HepG2 (cell line): ENCODE results near the gene HS3ST3B1. TPM values are rescaled to one million over a fixed set of nuclear protein-coding genes. Genes with fewer than 3 reads are reported as not detected.

Experiments
- ATF2 ChIP-seq: sonication (generic); formaldehyde crosslinking; IDR thresholded peaks from 2 replicates; pipeline ENCODE4 v1.4.0; 2020; ENCODE audit warnings: missing genetic modification reagents
- BORCS8-MEF2B ChIP-seq: sonication (generic); formaldehyde crosslinking; IDR thresholded peaks from 2 replicates; pipeline ENCODE4 v1.8.0; 2022; ENCODE audit warnings: mild to moderate bottlenecking, missing genetic modification reagents
- BRD4 ChIP-seq: sonication (generic); formaldehyde crosslinking; IDR thresholded peaks from 2 replicates; pipeline ENCODE4 v1.4.0; 2020; ENCODE audit warnings: missing genetic modification reagents
- CBX5 ChIP-seq: sonication (generic); formaldehyde crosslinking; IDR thresholded peaks from 2 replicates; pipeline ENCODE4 v1.4.0; 2020; ENCODE audit warnings: missing genetic modification reagents, borderline replicate concordance
- DR1 ChIP-seq: sonication (generic); formaldehyde crosslinking; IDR thresholded peaks from 2 replicates; pipeline ENCODE4 v1.8.0; 2021; ENCODE audit warnings: mild to moderate bottlenecking, missing genetic modification reagents, inconsistent platforms
- FOXA3 ChIP-seq: IDR thresholded peaks from 2 replicates; pipeline ENCODE4 v1.6.1; 2016; ENCODE audit warnings: missing genetic modification reagents, missing compliant biosample characterization
- GTF3A ChIP-seq: sonication (generic); formaldehyde crosslinking; conservative IDR thresholded peaks from 2 replicates; pipeline ENCODE4 v1.4.0; 2020; ENCODE audit warnings: mild to moderate bottlenecking, missing genetic modification reagents
- HOXA5 ChIP-seq: sonication (generic); formaldehyde crosslinking; IDR thresholded peaks from 2 replicates; pipeline ENCODE4 v1.4.0; 2020; ENCODE audit warnings: missing genetic modification reagents
- MEF2D ChIP-seq: sonication (generic); formaldehyde crosslinking; IDR thresholded peaks from 2 replicates; pipeline ENCODE4 v1.5.1; 2020; ENCODE audit warnings: mild to moderate bottlenecking, missing genetic modification reagents
- NFATC3 ChIP-seq: sonication (generic); formaldehyde crosslinking; IDR thresholded peaks from 2 replicates; pipeline ENCODE4 v1.5.1; 2020; ENCODE audit warnings: mild to moderate bottlenecking, missing genetic modification reagents
- REST ChIP-seq, 2 experiments: IDR thresholded peaks; 2 replicates each; pipeline ENCODE4 v1.6.1; 2011 to 2012; ENCODE audit warnings: low read length in 2 of 2, borderline replicate concordance in 1 of 2, low read depth in 1 of 2, mild to moderate bottlenecking in 1 of 2, moderate library complexity in 1 of 2
- SAFB2 ChIP-seq: sonication (generic); formaldehyde crosslinking; IDR thresholded peaks from 2 replicates; pipeline ENCODE4 v1.5.1; 2020; ENCODE audit warnings: missing genetic modification reagents, low read depth, mild to moderate bottlenecking, borderline replicate concordance
- SALL1 ChIP-seq: sonication (generic); formaldehyde crosslinking; IDR thresholded peaks from 2 replicates; pipeline ENCODE4 v1.8.0; 2022; ENCODE audit warnings: mild to moderate bottlenecking, missing genetic modification reagents
- SRY ChIP-seq: sonication (generic); formaldehyde crosslinking; IDR thresholded peaks from 2 replicates; pipeline ENCODE4 v1.8.0; 2022; ENCODE audit warnings: mild to moderate bottlenecking, missing genetic modification reagents
- ZBED4 ChIP-seq: sonication (generic); formaldehyde crosslinking; IDR thresholded peaks from 2 replicates; pipeline ENCODE4 v1.4.0; 2020; ENCODE audit warnings: missing genetic modification reagents, borderline replicate concordance
- ZNF317 ChIP-seq: sonication (generic); formaldehyde crosslinking; IDR thresholded peaks from 2 replicates; pipeline ENCODE4 v1.5.0; 2020; ENCODE audit warnings: mild to moderate bottlenecking, missing genetic modification reagents
- ZNF33A ChIP-seq: sonication (generic); formaldehyde crosslinking; IDR thresholded peaks from 2 replicates; pipeline ENCODE4 v1.5.1; 2020; ENCODE audit warnings: missing genetic modification reagents, mild to moderate bottlenecking, moderate library complexity, borderline replicate concordance
- ZNF496 ChIP-seq: sonication (generic); formaldehyde crosslinking; IDR thresholded peaks from 2 replicates; pipeline ENCODE4 v1.8.1; 2023; ENCODE audit warnings: mild to moderate bottlenecking, moderate library complexity, missing genetic modification reagents; ENCODE audit not compliant: insufficient replicate concordance
- ZNF652 ChIP-seq: IDR thresholded peaks from 2 replicates; pipeline ENCODE4 v1.6.1; 2016; ENCODE audit warnings: low read depth, borderline replicate concordance
- polyA plus RNA-seq, 8 experiments: library from polyadenylated mRNA; depleted of rRNA in 3 of 8; stranded (reverse) in 7 of 8; unstranded in 1 of 8; fragments of >200 nt; fragmentation: Illumina TruSeq in 4 of 8; extraction: Trizol in 4 of 8; gene quantifications; 2 replicates each; pipeline versions ENCODE4 v1.2.1 to v1.2.3, GENCODE V29; 2011 to 2016; ENCODE audit warnings: low read depth in 4 of 8, missing spikeins in 1 of 8, mixed read lengths in 1 of 8; ENCODE audit not compliant: insufficient read depth in 1 of 8
- total RNA-seq, 5 experiments: library from RNA; depleted of rRNA; stranded (reverse); fragments of >200 nt; fragmentation: Illumina TruSeq; extraction: Trizol; gene quantifications; 2 replicates each; pipeline ENCODE4 v1.2.3, GENCODE V29; 2016; ENCODE audit warnings: low read depth in 1 of 5

The HS3ST3B1 gene
- total and polyA plus RNA-seq, 2 of the 13 experiments (the other 11 are each of a cell fraction or from before 2014, with no cell fraction given): 15.7 to 39.5 TPM

GRCh38 chr17:14330492-14330962 lies 29.6 kb downstream of the HS3ST3B1 start (continued):
- TF ChIP-seq ZBED4 (CRISPR knock-in tag): no peak
- TF ChIP-seq MEF2D (CRISPR knock-in tag): peak; percentile 28; the same call in 1 of the 2 replicates
- no peak for TF ChIP-seq ZNF496 (CRISPR knock-in tag)
- no peak for TF ChIP-seq ATF2 (CRISPR knock-in tag)
- TF ChIP-seq ZNF652: no peak
- TF ChIP-seq ZNF33A (CRISPR knock-in tag): no peak
- TF ChIP-seq SRY (CRISPR knock-in tag): no peak
- no peak for TF ChIP-seq HOXA5 (CRISPR knock-in tag)
- TF ChIP-seq NFATC3 (CRISPR knock-in tag): no peak
- TF ChIP-seq SAFB2 (CRISPR knock-in tag): no peak
- no peak for TF ChIP-seq ZNF317 (CRISPR knock-in tag)
- no peak for TF ChIP-seq GTF3A (CRISPR knock-in tag)
- no peak for TF ChIP-seq DR1
- TF ChIP-seq CBX5 (CRISPR knock-in tag): no peak
- TF ChIP-seq BORCS8-MEF2B (CRISPR knock-in tag): no peak
- 0 out of 4 replicates have a peak, but pooled peaks of 1 of the 2 experiments have one; percentile 28 for TF ChIP-seq REST (IDR thresholded peaks at IDR 0.05; ENCODE audit: borderline replicate concordance in 1 of 2, low read depth in 1 of 2, low read length in 2 of 2)
- no peak for TF ChIP-seq BRD4 (CRISPR knock-in tag)
- TF ChIP-seq FOXA3 (CRISPR knock-in tag): peak; percentile 54
- TF ChIP-seq SALL1 (CRISPR knock-in tag): peak; percentile 80
